Measurements from ENCODE around the gene LIG3. TPM values are rescaled to one million over a fixed set of nuclear protein-coding genes. Genes with fewer than 3 reads are reported as not detected.

The LIG3 gene
- total and polyA plus RNA-seq, 4 donors = 3.1 to 21.2 (median 7.6) TPM

- no peak for TF ChIP-seq TAF1 (conservative IDR thresholded peaks at IDR 0.05)
- TF ChIP-seq NR2F2 (IDR thresholded peaks at IDR 0.05) = no peak
- TF ChIP-seq, protein P1, sequence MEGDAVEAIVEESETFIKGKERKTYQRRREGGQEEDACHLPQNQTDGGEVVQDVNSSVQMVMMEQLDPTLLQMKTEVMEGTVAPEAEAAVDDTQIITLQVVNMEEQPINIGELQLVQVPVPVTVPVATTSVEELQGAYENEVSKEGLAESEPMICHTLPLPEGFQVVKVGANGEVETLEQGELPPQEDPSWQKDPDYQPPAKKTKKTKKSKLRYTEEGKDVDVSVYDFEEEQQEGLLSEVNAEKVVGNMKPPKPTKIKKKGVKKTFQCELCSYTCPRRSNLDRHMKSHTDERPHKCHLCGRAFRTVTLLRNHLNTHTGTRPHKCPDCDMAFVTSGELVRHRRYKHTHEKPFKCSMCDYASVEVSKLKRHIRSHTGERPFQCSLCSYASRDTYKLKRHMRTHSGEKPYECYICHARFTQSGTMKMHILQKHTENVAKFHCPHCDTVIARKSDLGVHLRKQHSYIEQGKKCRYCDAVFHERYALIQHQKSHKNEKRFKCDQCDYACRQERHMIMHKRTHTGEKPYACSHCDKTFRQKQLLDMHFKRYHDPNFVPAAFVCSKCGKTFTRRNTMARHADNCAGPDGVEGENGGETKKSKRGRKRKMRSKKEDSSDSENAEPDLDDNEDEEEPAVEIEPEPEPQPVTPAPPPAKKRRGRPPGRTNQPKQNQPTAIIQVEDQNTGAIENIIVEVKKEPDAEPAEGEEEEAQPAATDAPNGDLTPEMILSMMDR (IDR thresholded peaks at IDR 0.05; ENCODE audit: low read depth, low read length, missing input control) = no peak
- no peak for TF ChIP-seq HNF4A (conservative IDR thresholded peaks at IDR 0.05)
- TF ChIP-seq, protein P2, sequence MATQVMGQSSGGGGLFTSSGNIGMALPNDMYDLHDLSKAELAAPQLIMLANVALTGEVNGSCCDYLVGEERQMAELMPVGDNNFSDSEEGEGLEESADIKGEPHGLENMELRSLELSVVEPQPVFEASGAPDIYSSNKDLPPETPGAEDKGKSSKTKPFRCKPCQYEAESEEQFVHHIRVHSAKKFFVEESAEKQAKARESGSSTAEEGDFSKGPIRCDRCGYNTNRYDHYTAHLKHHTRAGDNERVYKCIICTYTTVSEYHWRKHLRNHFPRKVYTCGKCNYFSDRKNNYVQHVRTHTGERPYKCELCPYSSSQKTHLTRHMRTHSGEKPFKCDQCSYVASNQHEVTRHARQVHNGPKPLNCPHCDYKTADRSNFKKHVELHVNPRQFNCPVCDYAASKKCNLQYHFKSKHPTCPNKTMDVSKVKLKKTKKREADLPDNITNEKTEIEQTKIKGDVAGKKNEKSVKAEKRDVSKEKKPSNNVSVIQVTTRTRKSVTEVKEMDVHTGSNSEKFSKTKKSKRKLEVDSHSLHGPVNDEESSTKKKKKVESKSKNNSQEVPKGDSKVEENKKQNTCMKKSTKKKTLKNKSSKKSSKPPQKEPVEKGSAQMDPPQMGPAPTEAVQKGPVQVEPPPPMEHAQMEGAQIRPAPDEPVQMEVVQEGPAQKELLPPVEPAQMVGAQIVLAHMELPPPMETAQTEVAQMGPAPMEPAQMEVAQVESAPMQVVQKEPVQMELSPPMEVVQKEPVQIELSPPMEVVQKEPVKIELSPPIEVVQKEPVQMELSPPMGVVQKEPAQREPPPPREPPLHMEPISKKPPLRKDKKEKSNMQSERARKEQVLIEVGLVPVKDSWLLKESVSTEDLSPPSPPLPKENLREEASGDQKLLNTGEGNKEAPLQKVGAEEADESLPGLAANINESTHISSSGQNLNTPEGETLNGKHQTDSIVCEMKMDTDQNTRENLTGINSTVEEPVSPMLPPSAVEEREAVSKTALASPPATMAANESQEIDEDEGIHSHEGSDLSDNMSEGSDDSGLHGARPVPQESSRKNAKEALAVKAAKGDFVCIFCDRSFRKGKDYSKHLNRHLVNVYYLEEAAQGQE (IDR thresholded peaks at IDR 0.05) = no peak
- Histone ChIP-seq H3K27me3 (ENCODE audit: control insufficient read depth in 4 of 4, insufficient read depth in 4 of 4, low read length in 3 of 4) (no peaks in the 10 kb centered on the region), H3K4me3 (ENCODE audit: low read depth in 1 of 3, low read length in 3 of 3) (no peak overlapping the region), H3K9ac (ENCODE audit: low read depth in 1 of 2, low read length in 2 of 2) (no peak overlapping the region), H3K36me3 (ENCODE audit: control insufficient read depth in 4 of 4, insufficient read depth in 3 of 4, low read depth in 1 of 4, low read length in 3 of 4) (peaks cover 0 to 2% (median 0%) of the 10 kb centered on the region in 4 donors), H3K4me1 (ENCODE audit: control insufficient read depth in 4 of 4, insufficient read depth in 4 of 4, low read length in 3 of 4) (peaks cover 20 to 35% (median 33%) of the 10 kb centered on the region in 4 donors), H3K9me3 (ENCODE audit: control insufficient read depth in 4 of 4, low read length in 3 of 4) (no peaks in the 10 kb centered on the region), H3K27ac (ENCODE audit: low read depth in 1 of 2, low read length in 2 of 2) (peak overlapping the region; percentile 13 to 96)
- no peak for DNase-seq (ENCODE audit: low spot score)
- 97% methylated on average over 1 of the region's 1 CpG for WGBS
Measured at GRCh38 chr17:35053204-35053603, 72.9 kb downstream of the LIG3 start.

GRCh38 chr17:35056013-35056412 lies 75.7 kb downstream of the LIG3 start:
- WGBS = 94% methylated on average over 3 of the region's 3 CpGs
- Histone ChIP-seq H3K9ac (ENCODE audit: low read depth in 1 of 2, low read length in 2 of 2) (no peak overlapping the region), H3K4me3 (ENCODE audit: low read depth in 1 of 3, low read length in 3 of 3) (no peak overlapping the region), H3K36me3 (ENCODE audit: control insufficient read depth in 4 of 4, insufficient read depth in 3 of 4, low read depth in 1 of 4, low read length in 3 of 4) (peaks cover 0 to 4% (median 2%) of the 10 kb centered on the region in 4 donors), H3K4me1 (ENCODE audit: control insufficient read depth in 4 of 4, insufficient read depth in 4 of 4, low read length in 3 of 4) (peaks cover 11 to 26% (median 23%) of the 10 kb centered on the region in 4 donors), H3K9me3 (ENCODE audit: control insufficient read depth in 4 of 4, low read length in 3 of 4) (no peaks in the 10 kb centered on the region), H3K27ac (ENCODE audit: low read depth in 1 of 2, low read length in 2 of 2) (no peak overlapping the region), H3K27me3 (ENCODE audit: control insufficient read depth in 4 of 4, insufficient read depth in 4 of 4, low read length in 3 of 4) (no peaks in the 10 kb centered on the region)
- TF ChIP-seq ATF3 (IDR thresholded peaks at IDR 0.05) = no peak
- TF ChIP-seq, protein P3, sequence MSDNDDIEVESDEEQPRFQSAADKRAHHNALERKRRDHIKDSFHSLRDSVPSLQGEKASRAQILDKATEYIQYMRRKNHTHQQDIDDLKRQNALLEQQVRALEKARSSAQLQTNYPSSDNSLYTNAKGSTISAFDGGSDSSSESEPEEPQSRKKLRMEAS (IDR thresholded peaks at IDR 0.05) = no peak
- TF ChIP-seq FOXA1 (IDR thresholded peaks at IDR 0.05) = no peak
- TF ChIP-seq JUND (IDR thresholded peaks at IDR 0.05) = no peak
- TF ChIP-seq HNF4A (conservative IDR thresholded peaks at IDR 0.05) = no peak
- TF ChIP-seq YY1 (IDR thresholded peaks at IDR 0.05) = no peak
- no peak for TF ChIP-seq EGR1 (IDR thresholded peaks at IDR 0.05; ENCODE audit: low read depth in 2 of 2)
- TF ChIP-seq, protein P2 (IDR thresholded peaks at IDR 0.05) = no peak
- no peak for TF ChIP-seq RXRA (IDR thresholded peaks at IDR 0.05)
- no peak for TF ChIP-seq TAF1 (conservative IDR thresholded peaks at IDR 0.05)
- no peak for TF ChIP-seq GABPA (IDR thresholded peaks at IDR 0.05 in 1 of 2, conservative IDR thresholded peaks at IDR 0.05 in 1 of 2)
- no peak for DNase-seq (ENCODE audit: low spot score)
